Natural killer cell (primary cell): ENCODE measurements around the gene RBM44. TPM values are rescaled to one million over a fixed set of nuclear protein-coding genes. Genes with fewer than 3 reads are reported as not detected.

Experiments
- ATAC-seq, 3 donors: fragments of 150-1000 bp in 2 of 3; fragments of 200-7000 bp in 1 of 3; cut with Tn5 transposase; 1 replicate in 1 of 3; 2 replicates in 2 of 3; pipeline ENCODE4 v1.10.0; 2021; ENCODE audit warnings: mild to moderate bottlenecking in 2 of 3, moderate library complexity in 2 of 3
- DNase-seq, 2 donors: peaks; one replicate each; pipeline versions ENCODE4 v3.0.0 to v3.0.0-alpha.2; 2013 to 2021; ENCODE audit warnings: mixed read lengths in 1 of 2
- H3K27ac ChIP-seq: one replicate; pipeline ENCODE4 v1.5.1; 2013; ENCODE audit warnings: mild to moderate bottlenecking, low read length
- H3K27me3 ChIP-seq: one replicate; pipeline ENCODE4 v1.6.1; 2013; ENCODE audit warnings: low read length; ENCODE audit not compliant: control insufficient read depth, insufficient read depth
- H3K36me3 ChIP-seq: one replicate; pipeline ENCODE4 v1.6.1; 2013; ENCODE audit warnings: low read length; ENCODE audit not compliant: control insufficient read depth, insufficient read depth
- H3K4me1 ChIP-seq: one replicate; pipeline ENCODE4 v1.6.1; 2013; ENCODE audit warnings: low read length; ENCODE audit not compliant: control insufficient read depth, insufficient read depth
- H3K4me3 ChIP-seq: one replicate; pipeline ENCODE4 v1.5.1; 2013; ENCODE audit warnings: low read length
- H3K9me3 ChIP-seq: one replicate; pipeline ENCODE4 v1.6.1; 2013; ENCODE audit warnings: low read length; ENCODE audit not compliant: control insufficient read depth, insufficient read depth
- H3K27ac Mint-ChIP-seq, 2 donors: one replicate each; pipeline ENCODE4 v1.8.0; 2022; ENCODE audit warnings: mild to moderate bottlenecking in 2 of 2, mixed read lengths in 2 of 2, moderate library complexity in 1 of 2
- H3K27me3 Mint-ChIP-seq, 2 donors: one replicate each; pipeline ENCODE4 v1.8.0; 2022; ENCODE audit warnings: low read depth in 2 of 2, mixed read lengths in 2 of 2
- H3K36me3 Mint-ChIP-seq: one replicate; pipeline ENCODE4 v1.8.0; 2022; ENCODE audit warnings: mixed read lengths
- H3K4me1 Mint-ChIP-seq, 2 donors: one replicate each; pipeline ENCODE4 v1.8.0; 2022; ENCODE audit warnings: mixed read lengths in 2 of 2
- H3K4me3 Mint-ChIP-seq: one replicate; pipeline ENCODE4 v1.8.0; 2022; ENCODE audit warnings: mild to moderate bottlenecking, moderate library complexity, mixed read lengths
- H3K9me3 Mint-ChIP-seq, 2 donors: one replicate each; pipeline ENCODE4 v1.8.0; 2022; ENCODE audit warnings: mixed read lengths in 2 of 2
- WGBS: methylation state at CpG from one replicate; pipeline ENCODE4 v1.1.7; 2013; ENCODE audit warnings: missing lambda C conversion rate; ENCODE audit not compliant: insufficient coverage; 5-methylcytosine and 5-hydroxymethylcytosine counted together
- intact Hi-C: fragments of 100-400 bp; cut with micrococcal nuclease; formaldehyde crosslinking; loops from one replicate; pipeline ENCODE4 v1.14.2; 2022
- total RNA-seq, 4 donors: library from RNA; stranded (reverse); fragments of 120-200 nt in 1 of 4; gene quantifications; one replicate each; pipeline versions ENCODE4 v1.2.3 to v1.2.4, GENCODE V29; 2013 to 2022
- TF ChIP-seq, protein P1 (sequence below): fragments of 200-600 bp; IDR thresholded peaks from one replicate; pipeline ENCODE4 v1.8.0; 2022; ENCODE audit warnings: antibody characterized with exemption

RBM44 gene
- total RNA-seq, 3 donors from 2014 or later (not counting 1 experiment from before 2014, with no cell fraction given): 1.8 to 5.0 (median 2.9) TPM

GRCh38 chr2:237801466-237801865 is 2.9 kb downstream of the RBM44 start:
- no peaks in the 10 kb centered on the region for H3K4me1 ChIP-seq
- H3K27ac Mint-ChIP-seq: no peak overlapping the region
- H3K27ac ChIP-seq: no peak overlapping the region
- no peaks in the 10 kb centered on the region for H3K4me1 Mint-ChIP-seq
- no peak for DNase-seq
- WGBS: 100% methylated on average over 2 of the region's 2 CpGs
- H3K36me3 ChIP-seq: no peaks in the 10 kb centered on the region
- no peak overlapping the region for H3K4me3 ChIP-seq
- ATAC-seq: no peak
- TF ChIP-seq, protein P1, sequence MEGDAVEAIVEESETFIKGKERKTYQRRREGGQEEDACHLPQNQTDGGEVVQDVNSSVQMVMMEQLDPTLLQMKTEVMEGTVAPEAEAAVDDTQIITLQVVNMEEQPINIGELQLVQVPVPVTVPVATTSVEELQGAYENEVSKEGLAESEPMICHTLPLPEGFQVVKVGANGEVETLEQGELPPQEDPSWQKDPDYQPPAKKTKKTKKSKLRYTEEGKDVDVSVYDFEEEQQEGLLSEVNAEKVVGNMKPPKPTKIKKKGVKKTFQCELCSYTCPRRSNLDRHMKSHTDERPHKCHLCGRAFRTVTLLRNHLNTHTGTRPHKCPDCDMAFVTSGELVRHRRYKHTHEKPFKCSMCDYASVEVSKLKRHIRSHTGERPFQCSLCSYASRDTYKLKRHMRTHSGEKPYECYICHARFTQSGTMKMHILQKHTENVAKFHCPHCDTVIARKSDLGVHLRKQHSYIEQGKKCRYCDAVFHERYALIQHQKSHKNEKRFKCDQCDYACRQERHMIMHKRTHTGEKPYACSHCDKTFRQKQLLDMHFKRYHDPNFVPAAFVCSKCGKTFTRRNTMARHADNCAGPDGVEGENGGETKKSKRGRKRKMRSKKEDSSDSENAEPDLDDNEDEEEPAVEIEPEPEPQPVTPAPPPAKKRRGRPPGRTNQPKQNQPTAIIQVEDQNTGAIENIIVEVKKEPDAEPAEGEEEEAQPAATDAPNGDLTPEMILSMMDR: no peak
- H3K36me3 Mint-ChIP-seq: no peaks in the 10 kb centered on the region
- no peaks in the 10 kb centered on the region for H3K9me3 Mint-ChIP-seq
- intact Hi-C loops: no loop called here
- H3K9me3 ChIP-seq: no peaks in the 10 kb centered on the region
- no peaks in the 10 kb centered on the region for H3K27me3 Mint-ChIP-seq
- no peaks in the 10 kb centered on the region for H3K27me3 ChIP-seq
- no peak overlapping the region for H3K4me3 Mint-ChIP-seq

GRCh38 chr2:237806334-237806733 is 7.8 kb downstream of the RBM44 start:
- ATAC-seq (no peak), DNase-seq (no peak)
- 96% methylated on average over 2 of the region's 2 CpGs for WGBS
- Mint-ChIP-seq H3K27ac (no peak overlapping the region), H3K4me1 (no peaks in the 10 kb centered on the region), H3K36me3 (no peaks in the 10 kb centered on the region), H3K9me3 (no peaks in the 10 kb centered on the region), H3K27me3 (peaks cover 6% of the 10 kb centered on the region in 2 donors), H3K4me3 (no peak overlapping the region)
- no peaks in the 10 kb centered on the region for H3K9me3 ChIP-seq
- no peak overlapping the region for H3K27ac ChIP-seq
- H3K27me3 ChIP-seq: no peaks in the 10 kb centered on the region
- no peaks in the 10 kb centered on the region for H3K36me3 ChIP-seq
- H3K4me1 ChIP-seq: no peaks in the 10 kb centered on the region
- TF ChIP-seq, protein P1: no peak
- intact Hi-C loops: no loop called here
- no peak overlapping the region for H3K4me3 ChIP-seq

DNA sequence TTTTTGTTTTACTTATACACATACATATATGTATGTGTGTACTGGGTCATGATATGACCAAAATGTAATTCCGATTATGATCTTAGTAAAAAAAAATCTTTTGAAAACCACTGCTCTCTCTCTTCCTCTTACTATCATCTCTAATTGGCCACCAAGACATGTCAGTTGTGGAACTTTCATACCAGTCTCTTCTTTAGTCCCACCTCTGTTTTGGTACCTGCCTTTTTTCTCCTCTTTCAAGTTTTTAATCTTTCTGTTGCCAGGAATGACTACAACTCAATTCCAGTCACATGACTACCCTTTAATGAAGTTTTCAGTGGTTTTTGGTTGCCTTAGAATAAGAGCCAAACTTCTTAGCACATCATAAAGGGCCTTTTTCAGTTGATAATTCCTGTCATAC is 17.1 kb downstream of the RBM44 start:
- no peak overlapping the region for H3K4me3 ChIP-seq
- H3K9me3 Mint-ChIP-seq: no peaks in the 10 kb centered on the region
- TF ChIP-seq, protein P1: no peak
- no peak overlapping the region for H3K27ac Mint-ChIP-seq
- H3K4me3 Mint-ChIP-seq: no peak overlapping the region
- no peak for ATAC-seq
- no peaks in the 10 kb centered on the region for H3K36me3 Mint-ChIP-seq
- no peaks in the 10 kb centered on the region for H3K4me1 Mint-ChIP-seq
- intact Hi-C loops: no loop called here
- no peaks in the 10 kb centered on the region for H3K4me1 ChIP-seq
- H3K27me3 ChIP-seq: no peaks in the 10 kb centered on the region
- H3K27me3 Mint-ChIP-seq: peaks cover 0 to 3% of the 10 kb centered on the region in 2 donors
- no peak for DNase-seq
- no peaks in the 10 kb centered on the region for H3K9me3 ChIP-seq
- H3K36me3 ChIP-seq: no peaks in the 10 kb centered on the region
- no peak overlapping the region for H3K27ac ChIP-seq
- 67% methylated on average over 1 of the region's 1 CpG for WGBS

- H3K4me3 ChIP-seq: no peak overlapping the region
- H3K27me3 ChIP-seq: no peaks in the 10 kb centered on the region
- H3K36me3 ChIP-seq: no peaks in the 10 kb centered on the region
- H3K9me3 Mint-ChIP-seq: no peaks in the 10 kb centered on the region
- peaks cover 0 to 3% of the 10 kb centered on the region in 2 donors for H3K27me3 Mint-ChIP-seq
- H3K4me1 ChIP-seq: no peaks in the 10 kb centered on the region
- no peak overlapping the region for H3K27ac Mint-ChIP-seq
- ATAC-seq (no peak), DNase-seq (no peak)
- WGBS: 100% methylated on average over 1 of the region's 1 CpG
- TF ChIP-seq, protein P1: no peak
- H3K4me3 Mint-ChIP-seq: no peak overlapping the region
- H3K9me3 ChIP-seq: no peaks in the 10 kb centered on the region
- H3K27ac ChIP-seq: no peak overlapping the region
- H3K36me3 Mint-ChIP-seq: no peaks in the 10 kb centered on the region
- intact Hi-C loops: no loop called here
- H3K4me1 Mint-ChIP-seq: no peaks in the 10 kb centered on the region
These were observed 18.0 kb downstream of the RBM44 start for GRCh38 chr2:237816531-237816930.
